BJ (cell line): ENCODE measurements around the gene ADAMTS12. TPM values are rescaled to one million over a fixed set of nuclear protein-coding genes. Genes with fewer than 3 reads are reported as not detected.
"Not testable (repeated sequence)": the region's sequence is repeated elsewhere in the genome, so short reads cannot be mapped to it uniquely, and the experiment has no call there.

Source experiments
- CTCF ChIA-PET: fragments of 350-600 bp; formaldehyde crosslinking; extraction: SDS; loops from one replicate; lab custom pipeline; 2021; ENCODE audit warnings: antibody characterized with exemption, inconsistent platforms; lab: Yijun Ruan, JAX
- POLR2A ChIA-PET: fragments of 300-600 bp; sonication (Branson Sonifier 250); formaldehyde crosslinking; extraction: SDS; loops from one replicate; lab custom pipeline; 2021; ENCODE audit warnings: antibody characterized with exemption; lab: Charles Lee
- DNase-seq: peaks from one replicate; pipeline ENCODE4 v3.0.0-alpha.2; 2011; ENCODE audit warnings: low read depth
- H3K27me3 ChIP-seq: 2 replicates; pipeline ENCODE4 v1.6.0; 2011; ENCODE audit warnings: low read length; ENCODE audit not compliant: control insufficient read depth, insufficient read depth
- H3K36me3 ChIP-seq: 2 replicates; pipeline ENCODE4 v1.5.1; 2011; ENCODE audit warnings: low read length; ENCODE audit not compliant: control insufficient read depth, insufficient read depth
- H3K4me3 ChIP-seq: 2 replicates; pipeline ENCODE4 v1.5.1; 2011; ENCODE audit warnings: low read depth, mild to moderate bottlenecking, control low read depth, low read length
- CTCF ChIP-seq: IDR thresholded peaks from 2 replicates; pipeline ENCODE4 v1.5.1; 2011; ENCODE audit warnings: low read depth, mild to moderate bottlenecking, control low read depth, inconsistent platforms, low read length, moderate library complexity; ENCODE audit not compliant: insufficient read depth
- polyA plus RNA-seq: library from polyadenylated mRNA; depleted of rRNA; stranded (reverse); fragments of >200 nt; gene quantifications from 2 replicates; pipeline ENCODE4 v1.2.3, GENCODE V29; 2011

Gene ADAMTS12
- polyA plus RNA-seq, 1 experiment: 25.6 TPM

- Histone ChIP-seq H3K36me3 (no peaks in the 10 kb centered on the region), H3K27me3 (no peaks in the 10 kb centered on the region), H3K4me3 (no peak overlapping the region)
- no peak for TF ChIP-seq CTCF
- CTCF ChIA-PET: no interaction called here
- no peak for DNase-seq
- POLR2A ChIA-PET: no interaction called here
Measured at GRCh38 chr5:33928283-33928682, 36.5 kb upstream of the ADAMTS12 start.

GRCh38 chr5:33927685-33928084 lies 35.9 kb upstream of the ADAMTS12 start:
- no peak for TF ChIP-seq CTCF
- POLR2A ChIA-PET: no interaction called here
- Histone ChIP-seq H3K27me3 (no peaks in the 10 kb centered on the region; the same call in 1 of the 2 replicates), H3K4me3 (no peak overlapping the region), H3K36me3 (no peaks in the 10 kb centered on the region)
- CTCF ChIA-PET: no interaction called here
- DNase-seq: no peak

- no peak for TF ChIP-seq CTCF
- Histone ChIP-seq H3K4me3 (no peak overlapping the region), H3K36me3 (no peaks in the 10 kb centered on the region), H3K27me3 (peaks cover under 1% of the 10 kb centered on the region)
- POLR2A ChIA-PET: no interaction called here
- DNase-seq: no peak
- CTCF ChIA-PET: interaction anchor here (1.3 kb wide), 1 partner anchor 10 kb away, joined by 7 read pairs; the partner anchor contains the start of gene RXFP3
Measured at GRCh38 chr5:33925278-33925677, 33.5 kb upstream of the ADAMTS12 start.

- Histone ChIP-seq H3K36me3 (no peaks in the 10 kb centered on the region), H3K4me3 (no peak overlapping the region), H3K27me3 (peaks cover 3% of the 10 kb centered on the region)
- no peak for DNase-seq
- no peak for TF ChIP-seq CTCF
- ChIA-PET CTCF (interaction anchor here (3.3 kb wide), 1 partner anchor 12 kb away, joined by 16 read pairs; no protein-coding TSS in a partner anchor), POLR2A (no interaction called here)
Measured at GRCh38 chr5:33921002-33921401, 29.2 kb upstream of the ADAMTS12 start.

- DNase-seq, POLR2A ChIA-PET, H3K4me3 ChIP-seq, CTCF ChIA-PET, H3K36me3 ChIP-seq, H3K27me3 ChIP-seq: not testable (repeated sequence)
Measured at GRCh38 chr5:33914844-33915243, 23.1 kb upstream of the ADAMTS12 start.

GRCh38 chr5:33906248-33906647 lies 14.5 kb upstream of the ADAMTS12 start:
- H3K36me3 ChIP-seq, POLR2A ChIA-PET, H3K4me3 ChIP-seq, CTCF ChIA-PET, H3K27me3 ChIP-seq, DNase-seq: not testable (repeated sequence)
